ENCODE results near the gene USP31. TPM values are rescaled to one million over a fixed set of nuclear protein-coding genes. Genes with fewer than 3 reads are reported as not detected.

Gene USP31
- total RNA-seq, 2 experiments from 2014 or later = 1.6 to 1.7 TPM

DNA sequence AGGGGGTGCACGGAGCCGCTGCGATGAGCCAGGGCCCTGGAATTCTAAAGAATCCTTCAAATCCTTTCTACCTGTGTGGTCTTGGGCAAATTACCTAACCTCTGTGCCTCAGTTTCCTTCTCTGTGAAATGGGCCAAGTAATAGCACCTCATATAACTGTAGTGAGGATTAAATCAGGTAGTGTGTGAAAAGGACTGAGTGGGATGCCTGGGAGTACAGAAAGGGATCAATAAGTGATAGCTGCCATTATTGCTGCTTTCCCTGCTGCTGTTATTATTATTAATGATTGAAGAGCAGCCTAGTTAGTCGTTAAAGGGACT, 34.3 kb upstream of the USP31 start:
- H3K9me3 ChIP-seq (ENCODE audit: control insufficient read depth in 1 of 2, insufficient read depth in 1 of 2, low read length in 2 of 2) = peaks cover 0 to 9% of the 10 kb centered on the region in 2 experiments
- H3K36me3 Mint-ChIP-seq (ENCODE audit: low read depth) = no peaks in the 10 kb centered on the region
- H3K9me3 Mint-ChIP-seq = no peaks in the 10 kb centered on the region
- peaks cover 11% of the 10 kb centered on the region for H3K4me1 ChIP-seq (ENCODE audit: insufficient read depth, low read length)
- intact Hi-C loops (cut with DNase I, micrococcal nuclease) = loop anchor here in 1 of 2 experiments (2.0 kb wide), 1 partner anchor 249 kb away; no protein-coding TSS in a partner anchor
- no peak overlapping the region for H3K27ac Mint-ChIP-seq
- peaks cover 52 to 74% of the 10 kb centered on the region in 2 experiments for H3K27me3 ChIP-seq (ENCODE audit: control insufficient read depth in 1 of 2, insufficient read depth in 2 of 2, low read length in 2 of 2)
- no peak for TF ChIP-seq CTCF (IDR thresholded peaks at IDR 0.05)
- CTCF ChIA-PET = interaction anchor here (2.0 kb wide), 2 partner anchors 8 to 252 kb away, joined by 6 to 7 read pairs; no protein-coding TSS in a partner anchor
- H3K4me3 ChIP-seq (ENCODE audit: low read length) = no peak overlapping the region
- H3K4me3 Mint-ChIP-seq = no peak overlapping the region
- peaks cover 81% of the 10 kb centered on the region for H3K27me3 Mint-ChIP-seq
- DNase-seq = no peak
- POLR2A ChIA-PET = no interaction called here
- no peak for ATAC-seq (ENCODE audit: poor library complexity)
- peaks cover 5% of the 10 kb centered on the region for H3K4me1 Mint-ChIP-seq (ENCODE audit: low read depth)
- H3K27ac ChIP-seq (ENCODE audit: low read depth in 1 of 2, low read length in 2 of 2) = no peak overlapping the region
- no peaks in the 10 kb centered on the region for H3K36me3 ChIP-seq (ENCODE audit: insufficient read depth, low read length)

GRCh38 chr16:23182679-23183542, 33.7 kb upstream of the USP31 start, which contains the start of gene SCNN1G:
TSS of gene SCNN1G (plus strand) at chr16:23182745. CDS start at chr16:23186272, 3,527 bp downstream.
- peak in 1 of 14 experiments; percentile 13 for DNase-seq
- no peak within 1 kb of the TSS for H3K4me3 ChIP-seq (ENCODE audit: low read length)
- ATAC-seq (ENCODE audit: poor library complexity) = no peak

More at GRCh38 chr16:23182679-23183542, 33.7 kb upstream of the USP31 start, which contains the start of gene SCNN1G:
- Mint-ChIP-seq H3K36me3 (ENCODE audit: low read depth) (no peaks in the 10 kb centered on the region), H3K27me3 (peaks cover 83% of the 10 kb centered on the region), H3K27ac (no peak within 1 kb of the TSS), H3K9me3 (no peaks in the 10 kb centered on the region), H3K4me3 (no peak within 1 kb of the TSS), H3K4me1 (ENCODE audit: low read depth) (peaks cover 5% of the 10 kb centered on the region)
- no peak within 1 kb of the TSS for H3K27ac ChIP-seq (ENCODE audit: low read depth in 1 of 2, low read length in 2 of 2)
- H3K9me3 ChIP-seq (ENCODE audit: control insufficient read depth in 1 of 2, insufficient read depth in 1 of 2, low read length in 2 of 2) = peaks cover 0 to 9% of the 10 kb centered on the region in 2 experiments
- no peaks in the 10 kb centered on the region for H3K36me3 ChIP-seq (ENCODE audit: insufficient read depth, low read length)
- ChIA-PET CTCF (interaction anchor here (2.0 kb wide), 2 partner anchors 8 to 253 kb away, joined by 6 to 7 read pairs; no protein-coding TSS in a partner anchor), POLR2A (no interaction called here)
- TF ChIP-seq CTCF (IDR thresholded peaks at IDR 0.05) = peak; percentile 41
- intact Hi-C loops (cut with DNase I, micrococcal nuclease) = loop anchor here in 1 of 2 experiments (2.0 kb wide), 1 partner anchor 250 kb away; no protein-coding TSS in a partner anchor
- H3K4me1 ChIP-seq (ENCODE audit: insufficient read depth, low read length) = peaks cover 11% of the 10 kb centered on the region
- H3K27me3 ChIP-seq (ENCODE audit: control insufficient read depth in 1 of 2, insufficient read depth in 2 of 2, low read length in 2 of 2) = peaks cover 53 to 75% of the 10 kb centered on the region in 2 experiments

Measured in CD4-positive, alpha-beta T cell (primary cell).